ELR (cell line): ENCODE data around the gene ALG14.

Experiments used
- DNase-seq: peaks from one replicate; pipeline ENCODE4 v3.0.0-alpha.2; 2015; ENCODE audit warnings: low read depth

ALG14 gene

GRCh38 chr1:94980582-94981574, 91.9 kb downstream of the ALG14 start:
- peak; percentile 19 for DNase-seq

GRCh38 chr1:94979656-94980581, 92.8 kb downstream of the ALG14 start:
- DNase-seq: no peak

- no peak for DNase-seq
These were observed 93.6 kb downstream of the ALG14 start for GRCh38 chr1:94979131-94979530.

- DNase-seq: no peak
These were observed 94.3 kb downstream of the ALG14 start for GRCh38 chr1:94978401-94978800.

GRCh38 chr1:94976971-94977548, 95.7 kb downstream of the ALG14 start:
- no peak for DNase-seq

- peak; percentile 97 for DNase-seq
These were observed 97.9 kb downstream of the ALG14 start for GRCh38 chr1:94974824-94975223.

GRCh38 chr1:94974241-94974640, 98.5 kb downstream of the ALG14 start:
- peak; percentile 39 for DNase-seq

GRCh38 chr1:94973309-94973922, 99.3 kb downstream of the ALG14 start:
- DNase-seq: no peak

GRCh38 chr1:94971491-94971924, 101.2 kb downstream of the ALG14 start:
- DNase-seq: peak; percentile 86

GRCh38 chr1:94970783-94971182, 102.0 kb downstream of the ALG14 start:
- DNase-seq: peak; percentile 58

GRCh38 chr1:94969137-94969536, 103.6 kb downstream of the ALG14 start:
- no peak for DNase-seq

- no peak for DNase-seq
These were observed 106.7 kb downstream of the ALG14 start for GRCh38 chr1:94966033-94966432.

GRCh38 chr1:94963864-94964263, 108.9 kb downstream of the ALG14 start:
- DNase-seq: no peak

- peak; percentile 59 for DNase-seq
These were observed 110.1 kb downstream of the ALG14 start for GRCh38 chr1:94962409-94963265.

GRCh38 chr1:94961988-94962387, 110.8 kb downstream of the ALG14 start:
- DNase-seq: no peak

- no peak for DNase-seq
These were observed 111.2 kb downstream of the ALG14 start for GRCh38 chr1:94961582-94961981.

- DNase-seq: no peak
These were observed 114.7 kb downstream of the ALG14 start for GRCh38 chr1:94958081-94958480.

- DNase-seq: no peak
These were observed 116.8 kb downstream of the ALG14 start for GRCh38 chr1:94955767-94956632.
